HG03558 (cell line): ENCODE results near the gene RALGPS2.
A peak's percentile ranks its signal among the peaks of the same experiment; 100 is the strongest.

Source experiments
- ATAC-seq: cut with Tn5 transposase; IDR thresholded peaks from one replicate; pipeline ENCODE4 v1.9.1; 2021; ENCODE audit warnings: moderate number of reproducible peaks; ENCODE audit not compliant: unreplicated experiment; ENCODE audit errors: extremely low read depth

Gene RALGPS2, protein sequence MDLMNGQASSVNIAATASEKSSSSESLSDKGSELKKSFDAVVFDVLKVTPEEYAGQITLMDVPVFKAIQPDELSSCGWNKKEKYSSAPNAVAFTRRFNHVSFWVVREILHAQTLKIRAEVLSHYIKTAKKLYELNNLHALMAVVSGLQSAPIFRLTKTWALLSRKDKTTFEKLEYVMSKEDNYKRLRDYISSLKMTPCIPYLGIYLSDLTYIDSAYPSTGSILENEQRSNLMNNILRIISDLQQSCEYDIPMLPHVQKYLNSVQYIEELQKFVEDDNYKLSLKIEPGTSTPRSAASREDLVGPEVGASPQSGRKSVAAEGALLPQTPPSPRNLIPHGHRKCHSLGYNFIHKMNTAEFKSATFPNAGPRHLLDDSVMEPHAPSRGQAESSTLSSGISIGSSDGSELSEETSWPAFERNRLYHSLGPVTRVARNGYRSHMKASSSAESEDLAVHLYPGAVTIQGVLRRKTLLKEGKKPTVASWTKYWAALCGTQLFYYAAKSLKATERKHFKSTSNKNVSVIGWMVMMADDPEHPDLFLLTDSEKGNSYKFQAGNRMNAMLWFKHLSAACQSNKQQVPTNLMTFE

DNA sequence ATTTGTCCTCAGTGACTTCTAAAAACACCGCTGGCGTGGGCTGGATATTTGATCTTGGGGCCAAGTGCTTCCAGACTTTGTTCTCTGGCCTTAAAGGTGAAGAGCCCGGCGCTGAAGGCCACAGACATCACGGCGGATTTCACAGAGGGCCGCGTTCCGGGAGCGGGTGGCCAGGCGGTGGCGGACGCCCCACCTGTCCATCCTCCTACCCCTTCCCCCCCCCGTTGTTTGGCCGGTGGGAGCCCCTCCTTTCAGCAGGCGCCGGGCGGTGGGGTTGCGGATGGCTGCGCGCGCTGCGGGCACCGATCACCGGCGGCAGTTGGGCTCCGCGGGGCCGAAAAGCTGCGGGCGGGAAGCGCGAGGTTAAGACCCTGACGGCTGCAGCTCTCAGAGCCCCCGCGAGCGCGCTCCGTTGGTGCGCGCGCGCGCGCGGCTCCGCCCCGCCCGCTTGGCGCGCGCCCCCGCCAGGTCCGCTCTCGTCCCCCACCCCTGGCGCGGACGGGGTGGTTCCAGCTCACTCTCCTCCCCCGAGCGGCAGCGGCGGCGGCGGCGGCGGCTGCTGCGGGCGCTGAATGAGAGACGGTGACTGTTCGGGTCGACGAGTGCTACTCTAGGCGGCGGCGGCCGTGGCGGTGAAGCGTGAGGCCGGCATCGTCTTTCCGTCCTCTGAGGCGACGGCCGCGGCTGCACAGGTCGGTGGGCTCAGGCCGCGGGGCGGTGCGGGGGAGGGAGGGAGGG, at the start of gene RALGPS2:
TSS of gene RALGPS2 (plus strand) at position 517 of the 738 bp plus-strand sequence. CDS start 51,521 bp downstream, outside the sequence.
- ATAC-seq, result peak; percentile 38

DNA sequence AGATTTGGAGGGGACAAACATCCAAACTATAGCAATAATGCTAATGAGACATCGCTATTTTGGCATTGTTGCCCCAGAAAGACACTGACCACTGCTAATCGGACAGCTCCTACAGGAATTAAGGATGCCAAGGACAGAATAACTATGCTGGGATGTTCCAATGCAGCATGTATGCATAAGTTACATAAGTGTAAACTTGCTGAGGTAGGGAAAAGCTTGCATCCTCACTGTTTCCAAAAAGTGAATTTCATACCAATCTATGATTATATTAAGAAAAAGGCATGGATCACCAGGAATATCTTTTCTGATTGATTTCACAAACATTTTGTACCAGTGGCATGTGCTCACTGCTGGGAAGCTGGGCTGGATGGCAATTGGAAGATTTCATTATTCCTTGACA, 45.8 kb upstream of the RALGPS2 start:
- ATAC-seq, result no peak

DNA sequence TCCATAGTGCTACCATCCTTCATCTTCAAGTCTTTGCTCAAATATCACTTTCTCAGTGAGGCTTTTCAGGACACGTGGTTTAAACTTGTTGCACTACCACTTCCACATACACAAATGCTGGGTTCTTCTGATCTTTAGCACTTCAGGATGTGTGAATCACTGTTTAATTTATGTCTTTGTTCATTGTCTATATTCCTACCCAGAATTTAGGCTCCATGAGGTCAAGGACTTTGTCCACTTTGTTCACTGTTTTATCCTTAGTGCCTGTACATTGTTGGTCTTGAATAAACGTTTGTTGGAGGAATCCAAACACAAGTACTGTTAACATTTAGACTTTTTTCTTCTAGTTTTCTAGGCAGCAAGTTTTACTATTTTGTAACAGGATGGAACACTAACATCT, 42.6 kb upstream of the RALGPS2 start:
- ATAC-seq, result no peak

DNA sequence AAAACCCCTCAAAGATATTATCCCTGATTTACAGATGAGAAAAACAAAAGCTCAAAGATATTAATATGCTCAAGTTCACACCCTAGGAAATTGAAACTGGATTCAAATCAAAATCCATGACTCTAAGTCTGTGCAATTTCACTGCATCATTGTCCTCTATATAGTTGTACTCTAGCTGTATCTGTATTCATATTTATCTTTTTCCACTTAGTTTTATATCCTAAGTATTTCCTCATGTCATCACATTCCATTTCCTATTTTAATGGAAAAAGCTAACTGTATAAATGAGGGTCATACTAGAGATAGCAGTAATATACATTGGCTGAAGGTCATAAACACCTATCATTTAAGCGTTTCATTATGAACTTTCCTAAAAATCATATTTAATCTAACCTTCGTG, 42.2 kb upstream of the RALGPS2 start:
- no peak for ATAC-seq

DNA sequence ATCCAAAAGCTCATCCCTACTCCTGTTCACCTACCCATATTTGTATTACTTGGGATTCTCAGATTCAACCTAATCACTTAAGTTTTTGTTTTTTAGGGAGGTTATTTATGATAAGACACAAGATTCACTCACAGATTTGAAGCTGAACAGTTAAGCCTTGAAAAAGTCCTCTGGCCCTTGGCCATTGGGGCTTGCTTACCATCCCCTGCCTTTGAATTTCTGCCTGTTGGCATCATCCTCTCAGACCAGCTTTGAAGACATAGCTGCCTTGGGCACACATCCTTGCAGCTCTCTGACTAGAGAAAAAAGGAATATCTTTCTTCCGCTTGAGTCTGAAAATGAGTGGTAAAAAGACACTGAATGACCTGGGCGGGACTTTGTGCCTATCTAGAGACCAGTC, 41.8 kb upstream of the RALGPS2 start:
- ATAC-seq, result no peak

DNA sequence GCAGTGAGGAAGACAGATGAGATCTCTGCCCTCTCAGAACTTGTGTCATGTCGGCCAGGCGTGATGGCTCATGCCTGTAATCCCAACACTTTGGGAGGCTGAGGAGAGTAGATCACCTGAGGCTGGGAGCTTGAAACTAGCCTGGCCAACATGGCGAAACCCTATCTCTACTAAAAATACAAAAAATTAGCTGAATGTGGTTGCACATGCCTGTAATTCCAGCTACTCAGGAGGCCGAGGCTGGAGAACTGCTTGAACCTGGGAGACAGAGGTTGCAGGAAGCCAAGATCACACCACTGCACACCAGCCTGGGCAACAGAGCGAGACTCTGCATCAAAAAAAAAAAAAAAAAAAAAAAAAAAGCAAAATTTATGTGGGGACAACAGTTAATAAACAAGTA, 40.9 kb upstream of the RALGPS2 start:
- ATAC-seq, result no peak

DNA sequence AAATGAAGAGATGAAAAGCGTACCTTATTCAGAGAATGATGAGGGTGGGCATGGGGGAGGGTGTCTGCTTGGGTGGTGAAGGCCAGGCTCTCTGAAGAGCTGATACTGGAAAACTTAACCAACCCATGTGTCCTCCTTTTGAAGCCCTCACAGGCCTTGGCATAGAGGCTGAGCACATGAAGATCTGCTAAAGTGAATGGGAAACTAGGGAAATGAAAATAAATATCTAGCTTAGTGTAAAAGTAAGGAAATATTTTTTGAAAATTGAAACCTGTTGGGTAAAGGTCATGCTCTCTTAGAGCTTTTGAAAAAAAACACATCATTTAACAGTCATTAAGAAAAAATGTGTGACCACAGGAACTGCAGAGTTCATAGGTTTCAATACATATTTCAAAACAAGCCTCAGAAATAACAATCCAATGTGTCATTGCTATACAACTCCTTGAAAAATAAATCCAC, 40.5 kb upstream of the RALGPS2 start:
- ATAC-seq, result peak; percentile 85

DNA sequence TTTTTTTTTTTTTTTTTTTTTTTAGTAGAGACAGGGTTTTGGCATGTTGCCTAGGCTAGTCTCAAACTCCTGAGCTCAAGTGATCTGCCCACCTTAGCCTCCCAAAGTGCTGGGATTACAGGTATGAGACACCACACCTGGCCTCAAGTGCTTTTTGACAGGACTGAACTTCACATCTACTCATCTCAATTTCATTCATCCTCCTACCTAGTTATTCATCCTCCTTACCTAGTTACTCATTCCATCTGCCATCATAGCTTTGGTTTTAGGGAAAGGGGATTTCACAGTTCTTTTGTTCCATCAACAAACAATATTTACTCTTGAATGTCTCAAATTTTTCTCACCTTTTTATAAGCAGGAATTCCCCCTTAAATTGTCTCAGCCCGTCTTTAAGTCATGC, 38.6 kb upstream of the RALGPS2 start:
- ATAC-seq, result no peak

DNA sequence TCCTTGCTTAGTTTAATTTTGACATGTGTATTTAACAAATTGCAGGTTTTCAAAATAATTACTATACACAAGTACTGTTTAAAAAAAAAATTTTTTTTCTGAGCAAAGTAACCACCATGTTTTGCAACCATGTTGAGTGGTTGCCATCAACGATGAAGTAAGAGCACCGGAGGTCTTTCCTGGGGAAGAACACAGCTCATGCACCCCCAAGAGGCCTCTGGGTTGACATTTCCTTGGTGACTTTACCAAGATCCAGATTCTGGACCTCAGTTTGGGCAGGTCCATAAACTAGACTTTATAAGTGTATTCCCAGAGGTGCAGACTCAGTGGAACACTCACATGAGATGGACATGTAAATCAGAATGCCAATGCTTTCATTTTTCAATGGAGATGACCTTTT, 36.8 kb upstream of the RALGPS2 start:
- no peak for ATAC-seq

DNA sequence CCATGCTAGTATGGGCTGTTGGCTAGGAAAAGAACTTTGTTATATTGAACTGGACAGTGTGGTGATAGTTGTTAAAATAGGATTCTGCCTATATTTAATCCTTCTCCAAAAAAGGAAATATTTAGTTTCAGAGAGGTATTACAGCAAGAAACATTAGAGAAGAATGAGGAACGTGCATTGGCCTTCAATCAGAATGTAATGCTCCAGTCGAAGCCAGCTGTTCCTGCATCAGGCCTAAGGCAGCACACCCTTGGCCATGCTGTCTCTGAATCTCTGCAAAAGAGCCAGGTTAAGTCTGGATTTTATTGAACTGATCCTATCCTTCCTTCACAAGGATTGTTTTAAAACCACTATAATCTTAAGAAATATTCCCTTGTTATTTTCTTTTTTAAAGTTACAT, 35.3 kb upstream of the RALGPS2 start:
- ATAC-seq, result no peak

DNA sequence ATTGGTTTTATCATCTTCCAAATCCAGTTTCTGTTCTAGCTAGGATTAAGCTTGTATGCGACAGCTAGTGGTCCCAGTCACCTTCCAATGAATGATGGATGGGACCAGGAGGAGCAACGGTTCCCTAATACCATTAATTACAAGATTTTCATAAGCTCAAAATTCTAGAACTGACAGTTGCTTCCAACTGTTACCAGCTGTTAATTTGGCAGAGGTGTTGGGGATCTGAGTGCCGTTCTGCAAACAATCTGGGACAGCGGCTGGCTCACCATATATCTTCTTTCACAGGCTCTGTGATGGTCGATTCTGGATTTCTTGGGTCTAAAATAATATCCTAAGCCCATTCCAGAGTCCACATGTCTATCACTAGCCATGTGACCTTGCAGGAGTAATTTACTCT, 34.5 kb upstream of the RALGPS2 start:
- ATAC-seq, result no peak

DNA sequence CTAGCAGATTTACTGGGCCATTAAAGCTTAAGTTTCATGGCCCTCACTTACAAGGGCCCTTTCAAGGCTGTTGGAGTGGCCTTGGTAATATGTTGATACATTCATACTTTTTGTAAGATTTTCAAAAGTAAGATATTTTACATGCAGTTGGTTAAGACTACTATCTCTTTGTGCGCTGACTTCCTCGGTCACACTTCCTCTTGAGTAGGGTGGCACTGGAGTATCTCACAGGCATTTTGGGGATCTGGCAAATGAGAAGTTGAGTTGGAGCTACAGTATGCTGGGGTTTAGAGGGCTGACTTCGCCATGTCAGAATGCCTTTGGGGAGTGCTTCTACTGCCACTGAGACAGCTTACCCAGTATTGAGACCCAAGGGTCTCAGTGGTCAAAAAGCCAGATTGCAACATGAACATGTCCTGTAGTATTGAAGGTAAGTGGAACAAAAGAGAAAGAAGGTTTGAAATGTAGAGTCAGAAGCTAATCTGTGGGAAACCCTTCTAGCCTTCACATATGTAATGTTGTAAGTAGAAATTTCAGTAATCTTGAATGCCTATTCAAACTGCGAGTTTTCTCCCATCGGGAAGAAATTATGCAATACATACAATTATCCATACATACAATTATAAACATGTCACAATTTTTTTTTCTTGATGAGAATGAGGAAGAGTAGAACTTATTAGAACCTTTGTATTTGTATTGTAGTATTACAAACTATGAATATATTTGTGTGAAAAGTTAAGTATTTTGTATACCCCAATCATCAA, 32.3 kb upstream of the RALGPS2 start:
- ATAC-seq, result no peak

DNA sequence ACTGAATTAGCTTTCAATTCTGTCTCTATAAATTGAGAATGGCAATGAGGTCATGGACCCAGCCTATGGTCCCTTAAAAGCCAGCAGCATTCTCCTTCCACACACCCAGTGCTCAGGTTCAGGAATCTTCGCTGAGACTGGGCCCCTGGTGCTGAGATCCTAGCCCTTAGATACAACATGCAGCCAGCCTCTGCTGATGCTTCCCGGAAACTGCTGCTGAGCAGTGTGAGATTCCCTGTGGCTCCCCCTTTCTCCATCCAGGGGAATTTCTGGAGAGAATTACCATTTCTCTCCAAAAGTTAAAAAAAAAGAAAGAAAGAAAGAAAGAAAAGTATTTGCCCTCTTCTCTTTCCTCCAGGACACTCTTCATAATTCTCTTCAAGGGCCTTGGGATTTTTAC, 31.7 kb upstream of the RALGPS2 start:
- no peak for ATAC-seq

DNA sequence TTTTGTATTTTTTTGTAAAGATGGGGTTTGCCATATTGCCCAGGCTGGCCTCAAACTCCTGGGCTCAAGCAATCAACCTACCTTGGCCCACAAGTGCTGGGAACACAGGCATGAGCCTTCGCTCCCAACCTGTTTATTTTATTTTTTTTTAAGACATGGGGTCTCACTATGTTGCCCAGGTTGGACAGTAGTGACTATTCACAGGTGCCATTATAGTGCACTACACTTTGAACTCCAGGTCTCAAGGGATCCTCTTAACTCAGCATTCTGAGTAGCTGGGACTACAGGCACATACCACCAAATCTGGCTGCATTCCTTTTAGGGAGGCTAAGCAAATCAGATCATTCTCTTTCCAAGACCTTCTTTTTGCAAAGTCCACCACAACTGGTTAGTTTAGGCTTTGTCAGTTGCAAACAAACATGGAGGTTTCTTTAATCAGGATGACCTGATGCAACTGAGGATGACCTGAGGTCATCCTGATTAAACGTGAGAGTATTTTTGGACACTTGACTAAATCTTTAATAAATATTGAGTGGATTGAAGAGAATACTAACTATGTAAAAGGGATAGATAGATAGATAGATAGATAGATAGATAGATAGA, 30.0 kb upstream of the RALGPS2 start:
- ATAC-seq, result no peak

DNA sequence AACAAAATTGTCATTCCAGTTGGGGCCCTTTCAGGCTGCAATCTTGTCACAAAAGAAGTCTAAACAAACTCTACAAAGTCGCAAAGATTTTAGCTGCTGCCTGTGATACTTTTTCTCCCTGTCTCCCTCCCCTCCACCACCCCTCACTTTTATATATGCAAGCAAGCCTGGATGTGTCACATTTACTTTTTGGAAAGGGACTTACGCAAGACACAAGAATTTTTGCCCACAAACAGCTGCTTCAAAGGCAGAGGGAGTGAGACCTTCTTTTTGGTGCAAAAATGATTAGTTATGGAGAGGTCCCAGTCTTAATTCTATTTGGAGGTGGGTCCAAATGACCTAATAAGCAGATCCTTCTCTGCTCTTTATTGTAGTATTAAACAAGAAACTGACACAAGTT, 22.9 kb upstream of the RALGPS2 start:
- no peak for ATAC-seq

DNA sequence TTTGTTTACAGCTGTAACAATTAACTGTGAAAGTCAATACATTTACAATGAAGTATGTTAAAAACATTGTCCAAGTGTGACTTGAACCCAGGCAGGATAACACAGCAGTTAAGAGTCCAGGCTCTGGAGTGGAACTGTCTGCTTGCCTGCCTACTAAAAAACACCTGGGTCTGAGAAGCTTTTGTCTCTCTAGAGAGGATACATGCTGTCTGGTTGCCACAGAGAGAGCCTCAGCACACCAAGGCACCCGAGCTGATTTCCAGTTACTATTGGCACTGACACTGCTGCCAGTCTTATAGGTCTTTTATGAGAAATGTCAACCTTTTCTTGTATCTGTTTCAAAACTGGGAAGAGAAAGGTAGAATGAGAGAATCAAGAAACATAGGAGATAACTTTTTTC, 20.2 kb upstream of the RALGPS2 start:
- no peak for ATAC-seq

DNA sequence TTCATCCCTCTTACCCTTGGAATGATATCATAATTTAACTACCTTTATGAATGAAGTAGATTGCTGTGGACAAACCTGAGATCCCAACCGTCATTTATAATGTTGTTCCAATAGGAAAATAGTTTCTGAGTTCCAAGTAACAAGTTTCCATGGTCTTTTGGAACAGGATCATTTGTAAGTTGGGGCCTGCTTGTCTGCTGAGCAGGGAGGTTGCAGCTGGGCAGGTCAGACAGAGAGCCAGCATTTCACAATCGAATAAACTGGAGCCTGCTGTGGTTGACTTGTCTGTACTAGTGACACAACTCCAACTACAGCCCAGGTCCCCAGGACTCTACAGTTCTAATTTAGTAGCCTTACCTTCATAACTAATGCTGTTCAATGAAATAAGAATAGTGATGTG, 18.6 kb upstream of the RALGPS2 start:
- no peak for ATAC-seq

DNA sequence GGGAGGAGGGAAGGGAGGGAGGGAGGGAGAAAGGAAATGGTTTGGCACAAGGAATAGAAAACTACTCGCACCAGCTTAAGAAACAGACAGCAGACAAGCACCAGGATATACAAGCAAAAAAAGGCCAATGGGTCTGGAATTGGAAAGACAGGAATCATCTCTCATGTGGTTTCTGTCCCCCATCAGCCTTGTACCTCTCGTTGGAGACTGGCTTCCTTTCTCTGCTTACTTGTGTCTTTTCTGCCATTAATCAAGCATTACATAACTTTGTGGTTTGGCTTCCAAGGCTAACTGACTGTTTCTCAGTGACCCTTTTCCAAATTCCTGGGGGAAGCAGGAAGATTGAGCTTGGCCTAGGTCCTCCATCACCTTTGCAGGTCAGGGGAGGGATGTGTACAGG, 11.8 kb upstream of the RALGPS2 start:
- no peak for ATAC-seq

DNA sequence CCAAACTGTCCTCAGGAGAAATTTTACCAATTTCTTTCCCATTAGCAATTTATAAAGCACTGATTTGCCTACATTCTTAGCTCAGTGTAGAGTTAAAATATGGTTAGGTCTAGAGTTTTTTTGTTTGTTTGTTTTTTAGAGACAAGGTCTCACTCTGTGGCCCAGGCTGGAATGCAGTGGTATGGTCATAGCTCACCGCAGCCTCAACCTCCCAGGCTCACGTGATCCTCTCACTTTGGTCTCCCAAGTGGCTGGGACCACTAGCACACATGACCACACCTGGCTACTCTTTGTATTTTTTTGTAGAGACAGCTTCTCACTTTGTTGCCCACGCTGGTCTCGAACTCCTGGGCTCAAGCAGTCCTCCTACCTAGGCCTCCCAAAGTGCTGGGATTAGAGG, 10.6 kb upstream of the RALGPS2 start:
- ATAC-seq, result no peak

DNA sequence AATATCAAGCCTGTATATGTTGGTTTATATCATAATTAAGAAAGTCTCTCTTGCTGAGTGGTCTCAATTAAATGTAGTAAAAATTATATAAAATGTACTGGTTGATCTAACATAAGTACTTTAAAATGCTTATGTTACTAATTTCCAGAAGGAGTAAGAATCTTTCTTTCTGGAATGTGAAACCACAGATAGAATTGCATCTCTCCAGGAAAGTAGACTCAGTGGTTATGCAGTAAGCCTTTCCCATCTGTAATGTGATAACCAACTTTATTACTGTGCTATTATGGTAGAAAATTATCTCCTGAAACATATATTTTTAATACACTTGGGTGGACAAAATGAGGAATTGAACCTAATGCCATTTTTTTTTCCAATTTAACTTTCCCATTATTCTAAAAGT, 8.9 kb upstream of the RALGPS2 start:
- ATAC-seq, result no peak
